ENCODE measurements around the gene VWA8.

The VWA8 gene

DNA sequence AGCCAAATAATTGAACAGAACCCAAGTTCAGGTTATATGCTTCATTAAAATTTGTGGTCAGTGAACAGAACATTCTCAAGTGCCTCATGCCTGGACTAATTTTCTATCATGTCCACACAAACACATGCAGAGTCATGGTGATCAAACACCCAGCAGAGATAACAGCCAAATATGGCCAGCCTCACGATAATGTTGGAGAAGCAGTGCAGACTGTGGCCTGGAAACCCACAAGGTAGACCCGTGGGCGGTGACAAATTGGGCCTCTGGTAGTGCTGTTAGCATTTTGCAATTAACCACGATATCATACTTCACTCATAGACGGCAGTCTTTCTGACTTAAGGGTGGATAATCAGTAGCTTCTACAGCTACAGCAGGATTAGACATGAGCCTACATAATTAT, 35.0 kb upstream of the VWA8 start:
- no peak for DNase-seq (ENCODE audit: low read depth)

DNA sequence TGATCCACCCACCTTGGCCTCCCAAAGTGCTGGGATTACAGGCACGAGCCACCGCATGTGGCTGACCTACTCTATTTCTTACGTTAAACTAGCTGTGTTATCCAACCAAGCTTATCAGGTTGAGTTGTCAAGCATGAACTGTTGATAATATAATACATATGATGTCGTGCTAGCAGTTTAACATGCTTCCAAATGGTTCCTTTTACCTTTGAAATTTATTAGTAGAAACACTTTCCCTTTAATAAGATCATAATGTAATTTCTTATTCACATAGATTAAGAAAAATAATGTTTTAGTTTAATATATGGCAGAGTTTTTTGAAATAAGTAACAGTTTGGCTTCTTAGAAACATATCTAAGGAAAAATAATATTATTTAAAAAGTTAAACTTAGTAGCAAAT, 34.4 kb upstream of the VWA8 start:
- H3K4me3 ChIP-seq (ENCODE audit: low read depth, low read length) = no peak overlapping the region
- TF ChIP-seq, protein P1, sequence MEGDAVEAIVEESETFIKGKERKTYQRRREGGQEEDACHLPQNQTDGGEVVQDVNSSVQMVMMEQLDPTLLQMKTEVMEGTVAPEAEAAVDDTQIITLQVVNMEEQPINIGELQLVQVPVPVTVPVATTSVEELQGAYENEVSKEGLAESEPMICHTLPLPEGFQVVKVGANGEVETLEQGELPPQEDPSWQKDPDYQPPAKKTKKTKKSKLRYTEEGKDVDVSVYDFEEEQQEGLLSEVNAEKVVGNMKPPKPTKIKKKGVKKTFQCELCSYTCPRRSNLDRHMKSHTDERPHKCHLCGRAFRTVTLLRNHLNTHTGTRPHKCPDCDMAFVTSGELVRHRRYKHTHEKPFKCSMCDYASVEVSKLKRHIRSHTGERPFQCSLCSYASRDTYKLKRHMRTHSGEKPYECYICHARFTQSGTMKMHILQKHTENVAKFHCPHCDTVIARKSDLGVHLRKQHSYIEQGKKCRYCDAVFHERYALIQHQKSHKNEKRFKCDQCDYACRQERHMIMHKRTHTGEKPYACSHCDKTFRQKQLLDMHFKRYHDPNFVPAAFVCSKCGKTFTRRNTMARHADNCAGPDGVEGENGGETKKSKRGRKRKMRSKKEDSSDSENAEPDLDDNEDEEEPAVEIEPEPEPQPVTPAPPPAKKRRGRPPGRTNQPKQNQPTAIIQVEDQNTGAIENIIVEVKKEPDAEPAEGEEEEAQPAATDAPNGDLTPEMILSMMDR (IDR thresholded peaks at IDR 0.05; ENCODE audit: control insufficient read depth, extremely low read depth, insufficient read depth) = no peak
- DNase-seq (ENCODE audit: low read depth) = no peak

More for the DNA sequence above, 35.0 kb upstream of the VWA8 start:
- TF ChIP-seq, protein P1 (IDR thresholded peaks at IDR 0.05; ENCODE audit: control insufficient read depth, extremely low read depth, insufficient read depth) = no peak
- no peak overlapping the region for H3K4me3 ChIP-seq (ENCODE audit: low read depth, low read length)

DNA sequence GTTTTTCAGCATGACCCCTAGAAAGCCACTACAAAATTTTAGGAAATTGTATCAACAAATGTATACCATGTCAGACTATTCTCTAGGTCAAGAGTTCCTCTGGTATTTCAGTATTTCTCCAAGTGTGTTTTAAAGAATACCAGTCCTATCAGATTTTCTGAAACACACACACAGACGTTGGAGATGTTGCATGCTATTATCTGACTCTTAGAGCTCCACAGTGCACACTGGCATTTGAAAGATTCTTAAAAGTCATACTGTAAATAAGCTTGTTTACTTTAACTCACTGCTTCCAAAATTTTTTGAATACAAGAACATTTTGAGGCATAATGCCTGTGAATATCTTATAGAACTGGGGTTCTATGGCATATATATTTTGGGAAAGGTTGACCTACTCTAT, 33.8 kb upstream of the VWA8 start:
- no peak overlapping the region for H3K4me3 ChIP-seq (ENCODE audit: low read depth, low read length)
- TF ChIP-seq, protein P1 (IDR thresholded peaks at IDR 0.05; ENCODE audit: control insufficient read depth, extremely low read depth, insufficient read depth) = no peak
- no peak for DNase-seq (ENCODE audit: low read depth)

DNA sequence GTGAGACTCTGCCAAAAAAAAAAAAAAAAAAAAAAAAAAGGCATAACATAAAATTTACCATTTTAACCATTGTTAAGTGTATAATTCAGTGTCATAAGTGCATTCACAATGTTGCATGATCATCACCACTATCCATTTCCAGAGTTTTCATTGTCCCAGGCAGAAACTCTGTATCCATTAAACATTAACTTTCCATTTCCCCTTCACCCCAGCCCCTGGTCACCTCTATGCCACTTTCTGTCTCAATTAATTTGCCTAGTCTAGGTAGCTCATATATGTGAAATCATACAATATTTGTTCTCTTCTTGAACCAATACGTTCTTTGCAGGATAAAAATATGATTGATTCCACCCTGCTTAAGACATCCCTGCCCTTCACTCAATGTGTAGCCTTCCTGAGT, 31.0 kb upstream of the VWA8 start:
- DNase-seq (ENCODE audit: low read depth) = no peak
- H3K4me3 ChIP-seq (ENCODE audit: low read depth, low read length) = no peak overlapping the region
- TF ChIP-seq, protein P1 (IDR thresholded peaks at IDR 0.05; ENCODE audit: control insufficient read depth, extremely low read depth, insufficient read depth) = no peak

DNA sequence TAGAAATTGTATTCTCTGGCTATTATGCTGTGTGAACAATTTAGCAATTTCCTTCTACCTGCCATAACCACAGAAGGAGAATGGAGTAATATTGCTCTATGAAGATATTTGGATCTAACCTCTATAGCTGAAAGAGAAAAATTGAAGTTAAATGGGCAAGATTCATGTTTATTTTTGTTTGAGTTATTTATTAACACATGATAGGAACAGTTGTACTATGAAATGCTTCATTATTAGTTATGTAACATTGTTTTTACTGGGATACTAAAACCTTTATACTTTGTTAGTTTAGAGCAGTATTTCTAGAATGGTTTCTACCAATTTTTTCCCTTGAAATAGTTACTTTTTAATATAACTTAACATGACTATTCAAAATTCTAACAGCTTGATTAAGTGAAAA, 27.3 kb upstream of the VWA8 start:
- H3K4me3 ChIP-seq (ENCODE audit: low read depth, low read length) = no peak overlapping the region
- DNase-seq (ENCODE audit: low read depth) = no peak
- TF ChIP-seq, protein P1 (IDR thresholded peaks at IDR 0.05; ENCODE audit: control insufficient read depth, extremely low read depth, insufficient read depth) = no peak

DNA sequence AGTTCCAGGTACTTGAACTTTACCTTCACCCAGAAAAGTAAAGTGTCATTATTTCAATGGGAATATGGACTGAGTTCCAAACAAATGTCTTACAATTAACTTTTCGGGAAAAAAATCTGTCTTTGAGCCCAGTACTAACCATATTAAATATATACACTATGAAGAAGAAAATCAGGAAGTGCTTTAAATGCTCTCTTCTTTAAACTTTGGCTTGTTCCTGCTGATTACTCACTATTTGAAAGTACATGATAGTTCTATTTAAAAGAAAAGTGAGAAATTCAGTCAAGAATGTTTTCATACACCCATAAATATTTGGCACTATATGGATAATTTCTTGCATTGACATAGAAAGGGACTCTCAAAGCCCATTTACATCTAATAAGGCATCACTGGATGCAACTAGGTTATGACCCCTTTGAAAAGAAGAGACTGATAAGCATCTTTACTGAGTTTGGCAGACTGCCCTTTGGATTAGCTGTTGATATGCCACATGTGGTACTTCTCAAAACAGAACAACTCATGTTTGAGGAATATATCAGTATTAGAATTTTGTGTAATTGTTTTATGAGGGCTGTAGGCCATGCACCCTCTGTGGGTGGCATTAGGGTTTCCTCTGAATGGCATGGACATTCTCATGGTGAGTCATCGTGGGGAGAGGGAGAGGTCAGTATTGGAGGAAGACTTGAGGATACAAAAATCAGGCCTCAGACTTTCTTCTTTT, 25.0 kb upstream of the VWA8 start:
- DNase-seq (ENCODE audit: low read depth) = peak; percentile 27
- TF ChIP-seq, protein P1 (IDR thresholded peaks at IDR 0.05; ENCODE audit: control insufficient read depth, extremely low read depth, insufficient read depth) = no peak
- H3K4me3 ChIP-seq (ENCODE audit: low read depth, low read length) = no peak overlapping the region

Data from LNCaP clone FGC (cell line).